ENCODE data around the gene PIM3.

The PIM3 gene

GRCh38 chr22:49956418-49956770 lies 4.2 kb upstream of the PIM3 start:
- Histone ChIP-seq H3K4me3 (ENCODE audit: insufficient read depth, low read depth, low read length) (no peak overlapping the region), H3K27ac (ENCODE audit: insufficient read depth, low read depth, low read length, poor library complexity, severe bottlenecking) (no peak overlapping the region), H3K36me3 (ENCODE audit: control insufficient read depth, insufficient read depth, low read length) (no peaks in the 10 kb centered on the region), H3K4me1 (ENCODE audit: control insufficient read depth, insufficient read depth, low read length) (peaks cover 11% of the 10 kb centered on the region), H3K9me3 (ENCODE audit: control insufficient read depth, low read length) (no peaks in the 10 kb centered on the region), H3K27me3 (ENCODE audit: control insufficient read depth, insufficient read depth, low read length, poor library complexity, severe bottlenecking) (peaks cover 4% of the 10 kb centered on the region)
- 93 to 94% methylated on average over 15 of the region's 15 CpGs for WGBS, 2 experiments

- Histone ChIP-seq H3K27ac (ENCODE audit: insufficient read depth, low read depth, low read length, poor library complexity, severe bottlenecking) (no peak overlapping the region), H3K9me3 (ENCODE audit: control insufficient read depth, low read length) (no peaks in the 10 kb centered on the region)
- WGBS, 2 experiments, result 88 to 90% methylated on average over 20 of the region's 20 CpGs
Measured at GRCh38 chr22:49956914-49957825, 3.4 kb upstream of the PIM3 start.

GRCh38 chr22:49957826-49958365 lies 2.7 kb upstream of the PIM3 start:
- no peak overlapping the region for H3K4me3 ChIP-seq (ENCODE audit: insufficient read depth, low read depth, low read length)
- WGBS, 2 experiments, result 92 to 93% methylated on average over 12 of the region's 12 CpGs
- H3K27ac ChIP-seq (ENCODE audit: insufficient read depth, low read depth, low read length, poor library complexity, severe bottlenecking), result no peak overlapping the region
- H3K36me3 ChIP-seq (ENCODE audit: control insufficient read depth, insufficient read depth, low read length), result peaks cover 4% of the 10 kb centered on the region
- no peaks in the 10 kb centered on the region for H3K9me3 ChIP-seq (ENCODE audit: control insufficient read depth, low read length)
- H3K27me3 ChIP-seq (ENCODE audit: control insufficient read depth, insufficient read depth, low read length, poor library complexity, severe bottlenecking), result peaks cover 9% of the 10 kb centered on the region
- peaks cover 9% of the 10 kb centered on the region for H3K4me1 ChIP-seq (ENCODE audit: control insufficient read depth, insufficient read depth, low read length)

More at GRCh38 chr22:49956914-49957825, 3.4 kb upstream of the PIM3 start:
- Histone ChIP-seq H3K27me3 (ENCODE audit: control insufficient read depth, insufficient read depth, low read length, poor library complexity, severe bottlenecking) (peaks cover 9% of the 10 kb centered on the region), H3K36me3 (ENCODE audit: control insufficient read depth, insufficient read depth, low read length) (no peaks in the 10 kb centered on the region), H3K4me1 (ENCODE audit: control insufficient read depth, insufficient read depth, low read length) (peaks cover 9% of the 10 kb centered on the region), H3K4me3 (ENCODE audit: insufficient read depth, low read depth, low read length) (no peak overlapping the region)

- Histone ChIP-seq H3K27ac (ENCODE audit: insufficient read depth, low read depth, low read length, poor library complexity, severe bottlenecking) (no peak overlapping the region), H3K36me3 (ENCODE audit: control insufficient read depth, insufficient read depth, low read length) (peaks cover 9% of the 10 kb centered on the region), H3K4me3 (ENCODE audit: insufficient read depth, low read depth, low read length) (no peak overlapping the region), H3K27me3 (ENCODE audit: control insufficient read depth, insufficient read depth, low read length, poor library complexity, severe bottlenecking) (peaks cover 9% of the 10 kb centered on the region), H3K4me1 (ENCODE audit: control insufficient read depth, insufficient read depth, low read length) (peaks cover 7% of the 10 kb centered on the region), H3K9me3 (ENCODE audit: control insufficient read depth, low read length) (no peaks in the 10 kb centered on the region)
- 90 to 92% methylated on average over 16 of the region's 16 CpGs for WGBS, 2 experiments
Measured at GRCh38 chr22:49958366-49958921, 2.1 kb upstream of the PIM3 start.

GRCh38 chr22:49958931-49959781 lies 1.4 kb upstream of the PIM3 start:
- H3K4me1 ChIP-seq (ENCODE audit: control insufficient read depth, insufficient read depth, low read length), result peaks cover 7% of the 10 kb centered on the region

GRCh38 chr22:49959782-49960158 lies 802 bp upstream of the PIM3 start:
- H3K27ac ChIP-seq (ENCODE audit: insufficient read depth, low read depth, low read length, poor library complexity, severe bottlenecking), result no peak overlapping the region
- 21% methylated on average over 21 of the region's 21 CpGs for WGBS, 2 experiments

More at GRCh38 chr22:49958931-49959781, 1.4 kb upstream of the PIM3 start:
- H3K27ac ChIP-seq (ENCODE audit: insufficient read depth, low read depth, low read length, poor library complexity, severe bottlenecking), result no peak overlapping the region
- peaks cover 16% of the 10 kb centered on the region for H3K36me3 ChIP-seq (ENCODE audit: control insufficient read depth, insufficient read depth, low read length)
- no peaks in the 10 kb centered on the region for H3K9me3 ChIP-seq (ENCODE audit: control insufficient read depth, low read length)
- no peak overlapping the region for H3K4me3 ChIP-seq (ENCODE audit: insufficient read depth, low read depth, low read length)
- WGBS, 2 experiments, result 86 to 88% methylated on average over 29 of the region's 29 CpGs
- peaks cover 9% of the 10 kb centered on the region for H3K27me3 ChIP-seq (ENCODE audit: control insufficient read depth, insufficient read depth, low read length, poor library complexity, severe bottlenecking)

GRCh38 chr22:49961005-49961600 lies 531 bp downstream of the PIM3 start:
- Histone ChIP-seq H3K27ac (ENCODE audit: insufficient read depth, low read depth, low read length, poor library complexity, severe bottlenecking) (no peak overlapping the region), H3K4me1 (ENCODE audit: control insufficient read depth, insufficient read depth, low read length) (peaks cover 7% of the 10 kb centered on the region), H3K9me3 (ENCODE audit: control insufficient read depth, low read length) (no peaks in the 10 kb centered on the region), H3K4me3 (ENCODE audit: insufficient read depth, low read depth, low read length) (peak overlapping the region; percentile 78), H3K36me3 (ENCODE audit: control insufficient read depth, insufficient read depth, low read length) (peaks cover 16% of the 10 kb centered on the region), H3K27me3 (ENCODE audit: control insufficient read depth, insufficient read depth, low read length, poor library complexity, severe bottlenecking) (peaks cover 9% of the 10 kb centered on the region)
- WGBS, 2 experiments, result 1% methylated on average over 84 of the region's 84 CpGs

More at GRCh38 chr22:49959782-49960158, 802 bp upstream of the PIM3 start:
- Histone ChIP-seq H3K27me3 (ENCODE audit: control insufficient read depth, insufficient read depth, low read length, poor library complexity, severe bottlenecking) (peaks cover 9% of the 10 kb centered on the region), H3K36me3 (ENCODE audit: control insufficient read depth, insufficient read depth, low read length) (peaks cover 16% of the 10 kb centered on the region), H3K4me1 (ENCODE audit: control insufficient read depth, insufficient read depth, low read length) (peaks cover 7% of the 10 kb centered on the region), H3K4me3 (ENCODE audit: insufficient read depth, low read depth, low read length) (peak overlapping the region; percentile 78), H3K9me3 (ENCODE audit: control insufficient read depth, low read length) (no peaks in the 10 kb centered on the region)

- peak overlapping the region; percentile 78 for H3K4me3 ChIP-seq (ENCODE audit: insufficient read depth, low read depth, low read length)
- peaks cover 9% of the 10 kb centered on the region for H3K27me3 ChIP-seq (ENCODE audit: control insufficient read depth, insufficient read depth, low read length, poor library complexity, severe bottlenecking)
- H3K4me1 ChIP-seq (ENCODE audit: control insufficient read depth, insufficient read depth, low read length), result peaks cover 11% of the 10 kb centered on the region
- H3K36me3 ChIP-seq (ENCODE audit: control insufficient read depth, insufficient read depth, low read length), result peaks cover 16% of the 10 kb centered on the region
- WGBS, 2 experiments, result 2% methylated on average over 49 of the region's 49 CpGs
- H3K27ac ChIP-seq (ENCODE audit: insufficient read depth, low read depth, low read length, poor library complexity, severe bottlenecking), result no peak overlapping the region
- no peaks in the 10 kb centered on the region for H3K9me3 ChIP-seq (ENCODE audit: control insufficient read depth, low read length)
Measured at GRCh38 chr22:49961601-49962011, 1.0 kb downstream of the PIM3 start.

- Histone ChIP-seq H3K36me3 (ENCODE audit: control insufficient read depth, insufficient read depth, low read length) (peaks cover 16% of the 10 kb centered on the region), H3K27me3 (ENCODE audit: control insufficient read depth, insufficient read depth, low read length, poor library complexity, severe bottlenecking) (peaks cover 9% of the 10 kb centered on the region), H3K4me1 (ENCODE audit: control insufficient read depth, insufficient read depth, low read length) (peaks cover 17% of the 10 kb centered on the region), H3K9me3 (ENCODE audit: control insufficient read depth, low read length) (no peaks in the 10 kb centered on the region), H3K27ac (ENCODE audit: insufficient read depth, low read depth, low read length, poor library complexity, severe bottlenecking) (no peak overlapping the region), H3K4me3 (ENCODE audit: insufficient read depth, low read depth, low read length) (peak overlapping the region; percentile 78)
- WGBS, 2 experiments, result 9% methylated on average over 66 to 67 of the region's 70 CpGs
Measured at GRCh38 chr22:49962012-49962750, 1.6 kb downstream of the PIM3 start.

Measured in ectodermal cell (in vitro differentiated cells).